Measurements from ENCODE around the gene GPD1L.

The GPD1L gene

DNA sequence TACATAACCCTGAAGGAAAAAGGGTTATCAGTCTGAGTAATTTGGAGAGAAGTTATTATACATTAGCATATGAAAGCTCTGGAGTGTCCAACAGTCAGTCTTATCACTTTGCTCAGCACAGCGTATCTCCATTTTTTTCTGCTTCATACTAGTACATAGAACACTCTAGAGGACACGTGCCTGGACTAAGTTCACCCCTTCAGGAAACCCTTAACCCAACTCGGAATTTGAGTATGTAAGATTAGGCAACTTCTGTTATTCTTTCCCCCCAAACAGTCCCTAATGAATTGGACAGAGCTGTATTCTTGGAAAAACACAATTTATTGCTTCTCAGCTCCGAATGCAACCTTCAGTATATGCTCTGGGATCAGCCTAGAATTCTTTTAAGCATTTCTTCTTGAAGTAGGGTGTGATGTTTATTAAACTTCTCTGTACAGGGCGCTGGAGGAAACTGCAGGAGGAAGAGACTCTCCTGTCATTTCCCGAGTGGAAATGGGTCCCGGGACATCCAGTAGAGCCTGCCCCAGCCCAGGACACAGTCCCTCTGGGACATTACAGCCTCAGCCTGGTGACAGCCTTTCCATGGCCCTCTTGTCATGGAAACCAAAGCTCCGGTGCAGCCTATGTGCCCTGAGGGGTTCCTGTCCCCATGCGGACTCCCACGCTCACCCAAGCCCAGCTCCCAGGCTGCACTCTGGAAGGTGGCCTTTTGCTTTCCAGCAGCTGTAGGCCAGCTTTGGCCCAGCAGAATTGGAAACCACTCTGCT, 94.8 kb downstream of the GPD1L start:
- no peak for DNase-seq (ENCODE audit: low spot score)
- in situ Hi-C loops (cut with MboI; ENCODE audit: low sequenced_read_pairs, unreplicated experiment): no loop called here
- no peak for TF ChIP-seq CTCF (IDR thresholded peaks at IDR 0.05; ENCODE audit: borderline replicate concordance, control extremely low read depth, extremely low read depth, insufficient read depth, missing control alignments)

DNA sequence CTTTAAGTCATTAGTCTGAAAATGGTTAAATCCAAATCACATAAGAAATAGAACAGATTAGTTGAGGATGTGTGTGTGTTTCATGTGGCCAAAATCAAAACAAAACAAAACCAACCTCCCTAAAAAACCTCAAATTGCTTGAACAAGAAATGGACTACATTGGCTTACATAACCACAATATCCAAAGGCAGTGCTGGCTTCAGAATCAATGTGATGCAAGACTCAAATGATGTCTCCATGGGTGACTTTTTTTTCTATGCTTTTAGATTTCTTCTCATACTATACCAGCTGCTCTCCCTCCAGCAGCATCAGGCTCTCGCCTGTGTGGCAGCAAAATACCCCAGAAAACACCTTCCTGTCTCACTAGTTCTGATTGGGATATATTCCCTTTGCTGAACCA, 96.1 kb downstream of the GPD1L start:
- in situ Hi-C loops (cut with MboI; ENCODE audit: low sequenced_read_pairs, unreplicated experiment): no loop called here

DNA sequence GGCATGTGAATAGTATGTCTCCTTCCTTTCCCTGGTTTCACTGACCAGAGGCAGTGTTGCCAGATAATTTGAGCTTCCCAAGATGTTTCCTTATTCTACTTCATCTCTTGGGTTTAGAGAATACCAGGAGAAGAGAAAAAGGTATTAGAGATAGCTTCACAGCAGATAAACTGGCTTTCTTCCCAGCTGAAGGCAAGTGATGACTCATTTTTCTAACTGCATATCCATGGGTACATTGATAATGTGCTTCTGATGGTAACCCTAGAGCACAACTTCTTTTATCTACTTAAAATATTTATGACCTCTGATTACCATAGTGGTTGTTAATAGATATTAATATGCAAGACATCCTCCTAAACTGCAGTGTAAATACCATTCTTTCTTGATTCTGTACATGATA, 97.4 kb downstream of the GPD1L start:
- no peak for TF ChIP-seq CTCF (IDR thresholded peaks at IDR 0.05; ENCODE audit: borderline replicate concordance, control extremely low read depth, extremely low read depth, insufficient read depth, missing control alignments)
- in situ Hi-C loops (cut with MboI; ENCODE audit: low sequenced_read_pairs, unreplicated experiment): no loop called here
- no peak for DNase-seq (ENCODE audit: low spot score)

More for the DNA sequence above, 96.1 kb downstream of the GPD1L start:
- no peak for DNase-seq (ENCODE audit: low spot score)
- TF ChIP-seq CTCF (IDR thresholded peaks at IDR 0.05; ENCODE audit: borderline replicate concordance, control extremely low read depth, extremely low read depth, insufficient read depth, missing control alignments): no peak

GRCh38 chr3:32208447-32208846, 102.0 kb downstream of the GPD1L start:
- in situ Hi-C loops (cut with MboI; ENCODE audit: low sequenced_read_pairs, unreplicated experiment): no loop called here
- DNase-seq (ENCODE audit: low spot score): no peak
- no peak for TF ChIP-seq CTCF (IDR thresholded peaks at IDR 0.05; ENCODE audit: borderline replicate concordance, control extremely low read depth, extremely low read depth, insufficient read depth, missing control alignments)

DNA sequence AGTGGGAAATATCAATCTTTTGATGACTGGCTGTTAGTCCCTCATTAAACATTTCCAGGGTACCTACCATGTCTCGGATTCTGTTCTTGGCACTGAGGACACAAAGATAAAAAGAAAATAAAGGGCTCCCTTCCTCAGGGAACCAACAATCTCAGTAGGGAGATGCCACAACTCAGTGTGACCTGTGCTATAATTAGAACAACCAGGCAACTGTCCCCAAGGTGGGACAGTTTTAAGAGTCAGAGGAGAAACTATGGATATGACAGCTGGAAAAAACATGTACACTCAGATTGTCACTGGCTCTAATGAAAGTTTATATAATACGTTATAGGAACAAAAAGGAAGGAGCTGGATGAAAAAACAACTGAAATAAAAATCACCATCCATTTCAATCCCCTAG, 108.8 kb downstream of the GPD1L start:
- in situ Hi-C loops (cut with MboI; ENCODE audit: low sequenced_read_pairs, unreplicated experiment): no loop called here
- no peak for DNase-seq (ENCODE audit: low spot score)
- TF ChIP-seq CTCF (IDR thresholded peaks at IDR 0.05; ENCODE audit: borderline replicate concordance, control extremely low read depth, extremely low read depth, insufficient read depth, missing control alignments): no peak

- in situ Hi-C loops (cut with MboI; ENCODE audit: low sequenced_read_pairs, unreplicated experiment): no loop called here
- no peak for DNase-seq (ENCODE audit: low spot score)
- no peak for TF ChIP-seq CTCF (IDR thresholded peaks at IDR 0.05; ENCODE audit: borderline replicate concordance, control extremely low read depth, extremely low read depth, insufficient read depth, missing control alignments)
These were observed 109.9 kb downstream of the GPD1L start for GRCh38 chr3:32216172-32216783.

Measured in GM13976 (cell line).